ENCODE measurements around the gene ATPAF2. TPM values are rescaled to one million over a fixed set of nuclear protein-coding genes. Genes with fewer than 3 reads are reported as not detected.

Gene ATPAF2
- total and polyA plus RNA-seq, 8 donors = 21.3 to 38.2 (median 23.4) TPM

DNA sequence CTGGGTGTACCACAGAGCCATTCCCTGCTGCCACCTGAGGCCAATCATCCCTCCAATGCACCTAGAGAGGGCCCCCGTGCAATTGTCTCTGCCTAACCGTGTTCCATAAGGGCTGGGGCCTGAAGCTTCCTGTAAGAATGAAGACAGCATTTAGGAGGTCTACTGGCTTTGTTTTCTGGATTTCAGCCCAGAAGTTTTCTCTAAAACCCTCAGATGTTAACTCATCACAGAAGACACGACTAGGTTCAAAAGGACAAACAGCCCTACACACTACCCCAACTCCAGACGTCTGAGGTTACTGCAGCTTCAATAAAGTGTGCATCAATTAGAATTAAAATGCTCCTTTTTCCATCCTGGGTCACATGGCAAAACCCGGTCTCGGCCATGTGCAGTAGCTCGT, 38.0 kb upstream of the ATPAF2 start:
- H3K27me3 ChIP-seq = peaks cover 0 to 10% of the 10 kb centered on the region in 2 donors
- no peaks in the 10 kb centered on the region for H3K4me1 ChIP-seq
- DNase-seq (peak in 2 of 4 donors; percentile 3 to 19), ATAC-seq (no peak)
- H3K4me3 ChIP-seq = no peak overlapping the region
- TF ChIP-seq, protein P1, sequence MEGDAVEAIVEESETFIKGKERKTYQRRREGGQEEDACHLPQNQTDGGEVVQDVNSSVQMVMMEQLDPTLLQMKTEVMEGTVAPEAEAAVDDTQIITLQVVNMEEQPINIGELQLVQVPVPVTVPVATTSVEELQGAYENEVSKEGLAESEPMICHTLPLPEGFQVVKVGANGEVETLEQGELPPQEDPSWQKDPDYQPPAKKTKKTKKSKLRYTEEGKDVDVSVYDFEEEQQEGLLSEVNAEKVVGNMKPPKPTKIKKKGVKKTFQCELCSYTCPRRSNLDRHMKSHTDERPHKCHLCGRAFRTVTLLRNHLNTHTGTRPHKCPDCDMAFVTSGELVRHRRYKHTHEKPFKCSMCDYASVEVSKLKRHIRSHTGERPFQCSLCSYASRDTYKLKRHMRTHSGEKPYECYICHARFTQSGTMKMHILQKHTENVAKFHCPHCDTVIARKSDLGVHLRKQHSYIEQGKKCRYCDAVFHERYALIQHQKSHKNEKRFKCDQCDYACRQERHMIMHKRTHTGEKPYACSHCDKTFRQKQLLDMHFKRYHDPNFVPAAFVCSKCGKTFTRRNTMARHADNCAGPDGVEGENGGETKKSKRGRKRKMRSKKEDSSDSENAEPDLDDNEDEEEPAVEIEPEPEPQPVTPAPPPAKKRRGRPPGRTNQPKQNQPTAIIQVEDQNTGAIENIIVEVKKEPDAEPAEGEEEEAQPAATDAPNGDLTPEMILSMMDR (IDR thresholded peaks at IDR 0.05) = no peak
- H3K9me3 ChIP-seq = no peaks in the 10 kb centered on the region
- no peak overlapping the region for H3K27ac ChIP-seq
- H3K36me3 ChIP-seq = no peaks in the 10 kb centered on the region
- intact Hi-C loops (cut with DNase I) = no loop called here

DNA sequence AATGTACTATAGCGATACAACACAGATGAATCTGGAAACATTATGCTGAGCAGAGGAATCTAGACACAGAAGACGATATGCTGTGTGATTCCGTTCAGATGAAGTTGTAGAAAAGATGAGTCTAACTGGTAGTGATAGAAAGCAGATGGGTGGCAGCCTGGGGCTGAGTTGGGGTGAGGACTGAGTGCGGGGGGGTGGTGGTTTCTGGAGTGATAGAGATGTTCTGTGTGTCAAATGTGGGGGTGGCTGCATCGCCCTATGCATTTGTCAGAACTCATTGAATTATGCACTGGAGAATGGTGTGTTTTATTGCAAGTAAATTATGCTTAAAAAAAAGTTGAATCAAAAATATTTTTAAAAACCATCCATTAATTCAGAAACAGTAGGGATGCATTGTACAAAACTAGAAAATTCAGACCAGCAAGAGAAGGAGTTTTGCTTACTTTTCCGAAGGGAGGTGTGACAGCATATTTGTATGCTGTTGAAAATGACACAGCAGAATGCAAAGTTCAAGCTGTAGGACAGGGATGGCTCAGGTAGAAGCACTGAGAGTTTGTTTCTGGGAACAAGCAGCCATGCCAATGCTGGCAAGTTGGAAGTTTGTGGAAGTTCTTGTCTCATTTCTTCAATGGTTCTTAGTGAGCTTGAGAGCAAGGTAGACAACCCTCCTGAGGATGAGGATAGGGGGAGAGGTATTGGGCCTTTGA, 35.8 kb upstream of the ATPAF2 start:
- no peak for ATAC-seq

DNA sequence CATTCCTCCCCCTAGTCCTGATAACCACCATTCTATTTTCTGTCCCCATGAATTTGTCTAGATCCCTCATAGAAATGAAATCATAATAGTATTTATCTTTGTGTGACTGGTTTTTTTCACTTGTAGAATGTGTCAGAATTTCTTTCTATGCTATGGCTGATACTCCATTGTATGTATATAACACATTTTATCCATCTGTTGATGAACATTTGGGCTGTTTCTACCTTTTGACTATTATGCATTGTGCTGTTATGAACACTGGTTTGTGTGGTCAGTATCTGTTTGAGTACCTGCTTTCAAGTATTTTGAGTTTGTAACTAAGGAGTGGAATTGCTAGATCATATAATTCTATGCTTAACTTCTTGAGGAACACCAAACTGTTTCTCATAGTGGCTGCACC, 32.8 kb upstream of the ATPAF2 start:
- H3K27ac ChIP-seq = no peak overlapping the region
- intact Hi-C loops (cut with DNase I) = no loop called here
- TF ChIP-seq, protein P1 (IDR thresholded peaks at IDR 0.05) = no peak
- peaks cover 0 to 7% of the 10 kb centered on the region in 2 donors for H3K36me3 ChIP-seq
- no peak for DNase-seq
- H3K4me1 ChIP-seq = no peaks in the 10 kb centered on the region
- H3K4me3 ChIP-seq = no peak overlapping the region
- no peak for ATAC-seq
- H3K9me3 ChIP-seq = no peaks in the 10 kb centered on the region
- no peaks in the 10 kb centered on the region for H3K27me3 ChIP-seq

More for the DNA sequence above, 35.8 kb upstream of the ATPAF2 start:
- intact Hi-C loops (cut with DNase I) = no loop called here
- no peak overlapping the region for H3K4me3 ChIP-seq
- no peak overlapping the region for H3K27ac ChIP-seq
- no peaks in the 10 kb centered on the region for H3K4me1 ChIP-seq
- H3K9me3 ChIP-seq = no peaks in the 10 kb centered on the region
- H3K36me3 ChIP-seq = no peaks in the 10 kb centered on the region
- TF ChIP-seq, protein P1 (IDR thresholded peaks at IDR 0.05) = no peak
- no peak for DNase-seq
- peaks cover 0 to 10% of the 10 kb centered on the region in 2 donors for H3K27me3 ChIP-seq

DNA sequence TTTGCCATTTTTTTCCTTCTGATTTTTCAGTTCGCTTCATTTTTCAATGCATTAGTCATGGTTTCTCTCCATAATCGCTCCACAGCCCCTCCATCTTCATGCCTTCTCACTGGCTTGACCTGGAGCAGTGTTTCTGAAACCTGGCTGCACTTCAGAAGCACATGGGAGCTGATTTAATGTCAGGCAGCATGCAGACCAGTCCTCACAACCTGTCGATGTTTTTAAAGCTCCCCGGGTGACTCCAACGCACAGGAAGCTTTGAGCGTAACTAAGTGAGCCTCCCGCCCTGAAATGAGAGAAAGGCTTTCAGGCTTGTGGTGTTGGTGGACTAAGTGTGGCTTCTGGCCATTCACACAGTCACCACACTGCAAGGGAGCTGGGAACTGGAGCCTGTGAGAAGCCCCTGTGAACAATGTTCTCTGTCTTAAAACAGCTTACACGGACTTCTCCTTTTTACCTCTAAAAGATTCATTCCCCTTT, 31.9 kb upstream of the ATPAF2 start:
- no peak overlapping the region for H3K4me3 ChIP-seq
- H3K27me3 ChIP-seq = no peaks in the 10 kb centered on the region
- intact Hi-C loops (cut with DNase I) = no loop called here
- no peaks in the 10 kb centered on the region for H3K9me3 ChIP-seq
- H3K36me3 ChIP-seq = peaks cover 0 to 12% of the 10 kb centered on the region in 2 donors
- H3K4me1 ChIP-seq = no peaks in the 10 kb centered on the region
- peak in 1 of 4 donors; percentile 9 for DNase-seq
- H3K27ac ChIP-seq = no peak overlapping the region
- TF ChIP-seq, protein P1 (IDR thresholded peaks at IDR 0.05) = no peak
- ATAC-seq = peak; percentile 36

DNA sequence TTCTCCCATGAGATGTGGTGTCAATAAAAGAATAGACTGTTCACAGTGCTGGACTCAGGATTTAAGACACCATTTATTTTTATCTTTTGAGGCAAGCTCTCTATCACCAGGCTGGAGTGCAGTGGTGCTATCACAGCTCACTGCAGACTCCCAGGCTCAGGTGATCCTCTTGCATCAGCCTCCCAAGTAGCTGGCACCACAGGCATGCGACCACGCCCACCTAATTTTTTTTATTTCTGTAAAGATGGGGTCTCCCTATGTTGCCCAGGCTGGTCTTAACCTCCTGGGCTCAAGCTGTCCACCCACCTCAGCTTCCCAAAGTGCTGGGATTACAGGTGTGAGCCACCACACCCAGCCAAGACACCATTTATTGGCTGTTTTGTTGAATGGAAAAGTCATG, 30.1 kb upstream of the ATPAF2 start:
- Histone ChIP-seq H3K36me3 (peaks cover 0 to 30% of the 10 kb centered on the region in 2 donors), H3K9me3 (no peaks in the 10 kb centered on the region), H3K4me3 (no peak overlapping the region), H3K4me1 (no peaks in the 10 kb centered on the region), H3K27me3 (no peaks in the 10 kb centered on the region), H3K27ac (no peak overlapping the region)
- ATAC-seq (no peak), DNase-seq (no peak)
- intact Hi-C loops (cut with DNase I) = no loop called here
- TF ChIP-seq, protein P1 (IDR thresholded peaks at IDR 0.05) = no peak
